Smooth muscle cell (in vitro differentiated cells): ENCODE data around the gene BTRC. TPM values are rescaled to one million over a fixed set of nuclear protein-coding genes. Genes with fewer than 3 reads are reported as not detected.

Experiments used
- DNase-seq: peaks from one replicate; lab custom pipeline; 2025; ENCODE audit not compliant: unreplicated experiment; lab: John Stamatoyannopoulos, UW
- H2AFZ ChIP-seq: fragments of 200-600 bp; sonication (generic); 2 replicates; pipeline ENCODE4 v1.6.0; 2016; ENCODE audit warnings: antibody characterized with exemption, low read depth, mild to moderate bottlenecking
- H3F3A ChIP-seq: fragments of 200-600 bp; sonication (generic); 2 replicates; pipeline ENCODE4 v1.6.0; 2017; ENCODE audit warnings: antibody characterized with exemption, low read depth
- H3K27ac ChIP-seq: fragments of 200-600 bp; sonication (generic); 2 replicates; pipeline ENCODE4 v1.5.1; 2016; ENCODE audit warnings: low read depth, mild to moderate bottlenecking
- H3K27me3 ChIP-seq: fragments of 200-600 bp; sonication (generic); 2 replicates; pipeline ENCODE4 v1.6.1; 2016; ENCODE audit warnings: low read depth, mild to moderate bottlenecking
- H3K36me3 ChIP-seq: fragments of 200-600 bp; sonication (generic); 2 replicates; pipeline ENCODE4 v1.5.1; 2016; ENCODE audit warnings: low read depth
- H3K4me1 ChIP-seq: fragments of 200-600 bp; sonication (generic); 2 replicates; pipeline ENCODE4 v1.5.1; 2016; ENCODE audit warnings: low read depth
- H3K4me2 ChIP-seq: fragments of 200-600 bp; sonication (generic); 2 replicates; pipeline ENCODE4 v1.6.0; 2016; ENCODE audit warnings: mild to moderate bottlenecking
- H3K4me3 ChIP-seq: fragments of 200-600 bp; sonication (generic); 2 replicates; pipeline ENCODE4 v1.5.1; 2016; ENCODE audit warnings: mild to moderate bottlenecking
- H3K79me2 ChIP-seq: fragments of 200-600 bp; sonication (generic); 2 replicates; pipeline ENCODE4 v1.6.0; 2016; ENCODE audit warnings: low read depth, mild to moderate bottlenecking
- H3K9ac ChIP-seq: fragments of 200-600 bp; sonication (generic); 2 replicates; pipeline ENCODE4 v1.6.0; 2016; ENCODE audit warnings: low read depth
- H3K9me3 ChIP-seq: fragments of 200-600 bp; sonication (generic); replicated peaks from 2 replicates; pipeline ENCODE4 v1.5.1; 2016; ENCODE audit warnings: low read depth
- H4K20me1 ChIP-seq: fragments of 200-600 bp; sonication (generic); 2 replicates; pipeline ENCODE4 v1.6.0; 2016; ENCODE audit warnings: low read depth
- WGBS: methylation state at CpG from one replicate; pipeline ENCODE4 v1.1.7; 2016; ENCODE audit warnings: low lambda C conversion rate; 5-methylcytosine and 5-hydroxymethylcytosine counted together
- polyA plus RNA-seq: library from polyadenylated mRNA; unstranded; fragments of >200 nt; fragmentation: Nextera tagmentation; extraction: Ambion mirVana; gene quantifications from 2 replicates; pipeline ENCODE4 v1.2.1, GENCODE V29; 2016
- total RNA-seq: library from RNA; depleted of rRNA; stranded (reverse); fragments of >200 nt; gene quantifications from 2 replicates; pipeline ENCODE4 v1.2.3, GENCODE V29; 2014
- TF ChIP-seq, protein P1 (sequence below): fragments of 200-600 bp; sonication (generic); IDR thresholded peaks from 2 replicates; pipeline ENCODE4 v1.5.1; 2017; ENCODE audit warnings: borderline replicate concordance, mild to moderate bottlenecking, antibody characterized with exemption; ENCODE audit not compliant: insufficient read depth, poor library complexity, severe bottlenecking

Gene BTRC
- total and polyA plus RNA-seq, 2 experiments from 2014 or later: 9.6 to 16.8 TPM

DNA sequence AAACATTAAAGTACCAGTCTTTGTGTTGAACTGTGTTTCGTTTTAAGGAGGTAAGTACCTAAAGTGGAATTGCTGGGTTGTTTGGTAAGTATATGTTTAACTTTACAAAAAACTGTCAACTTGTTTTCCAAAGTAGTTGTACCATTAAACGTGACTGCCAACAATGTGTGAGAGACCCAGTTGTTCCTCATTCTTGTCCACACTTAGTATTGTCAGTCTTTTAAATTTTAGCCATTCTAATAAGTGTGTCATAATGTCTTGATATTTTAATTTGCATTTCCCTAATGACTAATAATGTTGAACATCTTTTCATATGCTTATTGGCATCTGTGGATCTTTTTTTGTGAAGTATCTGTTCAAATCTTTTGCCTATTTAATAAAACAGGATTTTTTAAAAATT, 159.8 kb downstream of the BTRC start:
- H3K4me1 ChIP-seq: no peaks in the 10 kb centered on the region
- H3K9ac ChIP-seq: no peak overlapping the region
- H3K27me3 ChIP-seq: no peaks in the 10 kb centered on the region
- H3K79me2 ChIP-seq: no peaks in the 10 kb centered on the region
- H3F3A ChIP-seq: no peaks in the 10 kb centered on the region
- WGBS: 92% methylated on average over 2 of the region's 2 CpGs
- H3K4me3 ChIP-seq: no peak overlapping the region
- H4K20me1 ChIP-seq: peaks cover 30% of the 10 kb centered on the region
- TF ChIP-seq, protein P1, sequence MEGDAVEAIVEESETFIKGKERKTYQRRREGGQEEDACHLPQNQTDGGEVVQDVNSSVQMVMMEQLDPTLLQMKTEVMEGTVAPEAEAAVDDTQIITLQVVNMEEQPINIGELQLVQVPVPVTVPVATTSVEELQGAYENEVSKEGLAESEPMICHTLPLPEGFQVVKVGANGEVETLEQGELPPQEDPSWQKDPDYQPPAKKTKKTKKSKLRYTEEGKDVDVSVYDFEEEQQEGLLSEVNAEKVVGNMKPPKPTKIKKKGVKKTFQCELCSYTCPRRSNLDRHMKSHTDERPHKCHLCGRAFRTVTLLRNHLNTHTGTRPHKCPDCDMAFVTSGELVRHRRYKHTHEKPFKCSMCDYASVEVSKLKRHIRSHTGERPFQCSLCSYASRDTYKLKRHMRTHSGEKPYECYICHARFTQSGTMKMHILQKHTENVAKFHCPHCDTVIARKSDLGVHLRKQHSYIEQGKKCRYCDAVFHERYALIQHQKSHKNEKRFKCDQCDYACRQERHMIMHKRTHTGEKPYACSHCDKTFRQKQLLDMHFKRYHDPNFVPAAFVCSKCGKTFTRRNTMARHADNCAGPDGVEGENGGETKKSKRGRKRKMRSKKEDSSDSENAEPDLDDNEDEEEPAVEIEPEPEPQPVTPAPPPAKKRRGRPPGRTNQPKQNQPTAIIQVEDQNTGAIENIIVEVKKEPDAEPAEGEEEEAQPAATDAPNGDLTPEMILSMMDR: no peak
- H3K9me3 ChIP-seq: no peaks in the 10 kb centered on the region
- peaks cover 6% of the 10 kb centered on the region for H3K36me3 ChIP-seq
- no peak overlapping the region for H3K27ac ChIP-seq
- no peak overlapping the region for H3K4me2 ChIP-seq
- no peak overlapping the region for H2AFZ ChIP-seq
- no peak for DNase-seq

DNA sequence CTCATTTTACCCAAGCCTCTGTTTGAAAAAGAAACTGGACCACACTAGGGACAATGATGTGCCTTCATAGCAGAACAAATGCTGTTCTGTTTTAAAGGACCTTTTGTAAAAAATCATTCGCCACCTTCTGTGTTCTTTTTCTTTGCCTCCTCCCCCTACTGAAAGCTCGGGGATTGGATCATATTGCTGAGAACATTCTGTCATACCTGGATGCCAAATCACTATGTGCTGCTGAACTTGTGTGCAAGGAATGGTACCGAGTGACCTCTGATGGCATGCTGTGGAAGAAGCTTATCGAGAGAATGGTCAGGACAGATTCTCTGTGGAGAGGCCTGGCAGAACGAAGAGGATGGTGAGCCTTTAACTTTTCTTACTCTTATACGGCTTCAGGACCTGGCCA, 171.9 kb downstream of the BTRC start:
- peaks cover 9% of the 10 kb centered on the region for H4K20me1 ChIP-seq
- 94% methylated on average over 6 of the region's 6 CpGs for WGBS
- H3K4me2 ChIP-seq: no peak overlapping the region
- no peaks in the 10 kb centered on the region for H3F3A ChIP-seq
- peaks cover 29% of the 10 kb centered on the region for H3K4me1 ChIP-seq
- H3K9me3 ChIP-seq: no peaks in the 10 kb centered on the region
- no peak overlapping the region for H3K4me3 ChIP-seq
- H3K79me2 ChIP-seq: no peaks in the 10 kb centered on the region
- no peaks in the 10 kb centered on the region for H3K27me3 ChIP-seq
- TF ChIP-seq, protein P1: no peak
- no peaks in the 10 kb centered on the region for H3K36me3 ChIP-seq
- H3K9ac ChIP-seq: no peak overlapping the region
- no peak overlapping the region for H3K27ac ChIP-seq
- DNase-seq: no peak
- H2AFZ ChIP-seq: no peak overlapping the region

GRCh38 chr10:101529207-101529606, 175.2 kb downstream of the BTRC start:
- Histone ChIP-seq H3K4me3 (no peak overlapping the region), H3K9me3 (no peaks in the 10 kb centered on the region), H2AFZ (no peak overlapping the region), H3K4me2 (no peak overlapping the region), H3K27ac (no peak overlapping the region), H3K79me2 (no peaks in the 10 kb centered on the region), H4K20me1 (peaks cover 9% of the 10 kb centered on the region), H3K36me3 (peaks cover 4% of the 10 kb centered on the region), H3F3A (no peaks in the 10 kb centered on the region), H3K27me3 (no peaks in the 10 kb centered on the region), H3K4me1 (peaks cover 29% of the 10 kb centered on the region), H3K9ac (no peak overlapping the region)
- TF ChIP-seq, protein P1: no peak
- WGBS: 94% methylated on average over 1 of the region's 1 CpG
- no peak for DNase-seq

GRCh38 chr10:101529725-101530553, 176.0 kb downstream of the BTRC start:
- Histone ChIP-seq H4K20me1 (peaks cover 9% of the 10 kb centered on the region), H3K27ac (no peak overlapping the region), H3F3A (no peaks in the 10 kb centered on the region), H3K27me3 (no peaks in the 10 kb centered on the region), H3K79me2 (no peaks in the 10 kb centered on the region), H3K4me2 (no peak overlapping the region), H3K9ac (no peak overlapping the region), H3K9me3 (no peaks in the 10 kb centered on the region), H3K4me3 (no peak overlapping the region), H2AFZ (no peak overlapping the region), H3K4me1 (peaks cover 29% of the 10 kb centered on the region), H3K36me3 (peaks cover 4% of the 10 kb centered on the region)
- 84% methylated on average over 4 of the region's 4 CpGs for WGBS
- TF ChIP-seq, protein P1: no peak
- DNase-seq: no peak
